Epithelial cell of proximal tubule (primary cell): ENCODE measurements around the gene MRPL21. TPM values are rescaled to one million over a fixed set of nuclear protein-coding genes. Genes with fewer than 3 reads are reported as not detected.

ENCODE experiments used
- DNase-seq: peaks from one replicate; pipeline ENCODE4 v3.0.0-alpha.2; 2011; ENCODE audit warnings: low read depth
- H3K4me3 ChIP-seq: 2 replicates; pipeline ENCODE4 v1.5.1; 2011; ENCODE audit warnings: low read depth, mild to moderate bottlenecking, low read length
- total RNA-seq: library from RNA; depleted of rRNA; stranded (reverse); fragments of >200 nt; gene quantifications from 2 replicates; pipeline ENCODE4 v1.2.3, GENCODE V29; 2015
- TF ChIP-seq, protein P1 (sequence below): conservative IDR thresholded peaks from 2 replicates; pipeline ENCODE4 v1.5.1; 2012; ENCODE audit warnings: low read depth, mild to moderate bottlenecking, low read length

MRPL21 gene
- total RNA-seq, 1 donor from 2014 or later = 80.1 TPM

DNA sequence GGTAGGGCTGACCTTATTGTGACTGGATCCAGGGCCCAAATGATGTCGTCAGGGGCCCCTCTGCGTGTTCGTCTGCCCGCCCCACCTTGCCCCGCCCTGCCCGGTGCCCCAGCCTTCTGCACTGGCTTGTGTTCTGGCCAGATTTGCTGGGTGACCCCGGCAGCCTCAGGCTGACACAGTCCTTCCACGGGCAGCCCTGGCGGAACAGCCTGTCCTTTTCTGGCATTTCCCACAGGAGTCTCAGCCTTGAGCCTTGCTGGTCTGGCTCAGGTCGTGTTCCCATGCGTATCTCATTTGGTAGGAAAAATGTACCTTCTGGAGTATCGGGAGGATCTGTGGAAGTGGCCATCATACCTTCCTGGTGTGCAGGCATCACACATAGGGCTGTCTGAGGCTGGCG, 31.0 kb upstream of the MRPL21 start:
- DNase-seq = no peak
- TF ChIP-seq, protein P1, sequence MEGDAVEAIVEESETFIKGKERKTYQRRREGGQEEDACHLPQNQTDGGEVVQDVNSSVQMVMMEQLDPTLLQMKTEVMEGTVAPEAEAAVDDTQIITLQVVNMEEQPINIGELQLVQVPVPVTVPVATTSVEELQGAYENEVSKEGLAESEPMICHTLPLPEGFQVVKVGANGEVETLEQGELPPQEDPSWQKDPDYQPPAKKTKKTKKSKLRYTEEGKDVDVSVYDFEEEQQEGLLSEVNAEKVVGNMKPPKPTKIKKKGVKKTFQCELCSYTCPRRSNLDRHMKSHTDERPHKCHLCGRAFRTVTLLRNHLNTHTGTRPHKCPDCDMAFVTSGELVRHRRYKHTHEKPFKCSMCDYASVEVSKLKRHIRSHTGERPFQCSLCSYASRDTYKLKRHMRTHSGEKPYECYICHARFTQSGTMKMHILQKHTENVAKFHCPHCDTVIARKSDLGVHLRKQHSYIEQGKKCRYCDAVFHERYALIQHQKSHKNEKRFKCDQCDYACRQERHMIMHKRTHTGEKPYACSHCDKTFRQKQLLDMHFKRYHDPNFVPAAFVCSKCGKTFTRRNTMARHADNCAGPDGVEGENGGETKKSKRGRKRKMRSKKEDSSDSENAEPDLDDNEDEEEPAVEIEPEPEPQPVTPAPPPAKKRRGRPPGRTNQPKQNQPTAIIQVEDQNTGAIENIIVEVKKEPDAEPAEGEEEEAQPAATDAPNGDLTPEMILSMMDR = no peak
- H3K4me3 ChIP-seq = no peak overlapping the region

DNA sequence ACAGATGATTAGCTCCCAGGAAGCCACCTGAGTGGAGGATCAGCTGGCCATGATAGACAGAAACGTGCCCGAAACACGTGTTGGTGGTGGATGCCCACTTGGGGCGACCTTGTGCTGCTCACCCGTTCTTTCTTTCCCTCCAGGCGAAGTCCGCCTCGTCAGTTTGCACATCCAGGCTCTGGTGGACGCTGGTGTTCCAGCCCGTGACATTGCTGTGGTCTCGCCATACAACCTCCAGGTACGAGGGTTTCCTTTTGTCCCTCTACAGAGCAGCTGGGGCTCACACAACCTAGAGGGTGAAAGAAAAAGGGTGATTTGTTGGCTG, 30.7 kb upstream of the MRPL21 start:
- TF ChIP-seq, protein P1 = no peak
- H3K4me3 ChIP-seq = no peak overlapping the region
- DNase-seq = no peak

DNA sequence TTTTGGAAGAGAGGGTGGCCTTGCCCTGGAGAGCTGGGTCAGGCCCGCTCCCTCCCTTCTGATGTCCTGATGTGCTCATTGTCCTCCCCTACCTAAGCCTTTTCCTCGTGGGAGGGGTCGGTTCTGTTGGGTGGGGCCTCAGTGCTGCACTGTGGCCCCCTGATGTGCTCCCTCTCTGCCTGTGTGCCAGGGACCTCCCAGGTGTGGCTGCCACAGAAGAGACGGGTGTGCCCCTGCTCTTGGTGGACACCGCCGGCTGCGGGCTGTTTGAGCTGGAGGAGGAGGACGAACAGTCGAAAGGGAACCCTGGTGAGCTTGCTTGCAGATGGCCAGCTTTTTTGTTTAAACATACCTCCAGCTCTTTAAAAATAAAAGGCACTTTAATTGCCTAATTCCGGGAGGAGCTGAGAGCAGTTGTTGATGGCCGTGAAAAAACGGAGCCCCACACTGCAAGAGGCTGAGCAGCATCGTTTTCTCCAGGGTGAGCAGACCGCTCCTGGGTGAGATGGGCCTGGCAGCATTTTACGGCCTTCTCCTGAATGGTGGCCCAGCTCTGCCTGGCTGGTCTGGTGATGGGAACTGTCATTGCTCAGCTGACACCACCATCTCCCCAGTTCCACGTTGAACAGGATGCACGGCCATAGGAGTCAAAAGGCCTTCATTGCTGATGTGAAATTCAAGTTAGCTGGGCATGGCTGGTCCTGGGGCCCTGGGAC, 30.1 kb upstream of the MRPL21 start:
- no peak overlapping the region for H3K4me3 ChIP-seq
- TF ChIP-seq, protein P1 = no peak
- DNase-seq = no peak

DNA sequence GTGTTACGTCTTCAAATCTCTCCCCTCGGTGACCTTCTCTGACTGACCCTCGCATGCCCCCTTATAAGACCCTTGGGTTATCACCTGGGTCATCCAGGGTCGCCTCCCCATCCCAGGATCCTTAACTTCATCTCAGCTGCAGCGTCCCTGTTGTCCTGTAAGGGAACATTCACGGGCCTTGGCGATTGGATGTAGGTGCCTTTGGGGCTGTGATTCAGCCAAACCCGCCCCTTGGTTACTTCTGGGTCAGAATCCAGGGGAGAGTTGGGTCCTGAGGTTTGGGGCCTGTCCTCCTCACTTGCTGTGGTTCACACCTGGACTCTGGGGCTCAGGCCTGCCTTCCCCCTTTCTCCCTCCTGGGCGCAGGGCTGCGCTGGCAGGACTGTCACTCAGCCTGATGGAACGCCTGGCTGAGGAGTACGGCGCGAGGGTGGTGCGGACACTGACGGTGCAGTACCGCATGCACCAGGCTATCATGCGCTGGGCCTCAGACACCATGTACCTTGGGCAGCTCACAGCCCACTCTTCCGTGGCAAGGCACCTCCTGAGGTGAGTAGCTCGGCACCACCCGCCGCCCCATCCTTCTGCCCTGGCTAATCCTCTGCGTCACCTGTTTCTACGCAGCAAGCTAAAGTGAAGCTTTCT, 29.4 kb upstream of the MRPL21 start:
- TF ChIP-seq, protein P1 = no peak
- DNase-seq = no peak
- no peak overlapping the region for H3K4me3 ChIP-seq

DNA sequence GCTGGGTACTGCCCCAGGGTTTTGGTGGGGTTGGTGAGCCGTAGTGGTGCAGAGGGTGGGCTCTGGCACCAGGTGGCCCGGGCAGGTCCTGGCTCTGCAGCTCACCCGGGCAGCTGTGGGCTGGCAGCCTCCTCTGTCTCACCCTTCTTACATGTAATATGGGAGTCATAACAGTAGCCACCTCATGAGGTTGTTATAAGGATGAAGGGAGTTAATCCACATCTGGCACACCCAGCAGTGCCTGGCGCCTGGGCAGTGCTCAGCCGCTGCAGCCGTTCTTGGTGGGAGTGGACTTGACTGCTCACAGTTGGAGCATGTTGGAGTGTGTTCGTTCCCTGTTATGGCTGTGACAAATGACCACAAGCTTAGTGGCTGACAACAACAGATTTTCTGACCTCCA, 28.7 kb upstream of the MRPL21 start:
- TF ChIP-seq, protein P1 = no peak
- H3K4me3 ChIP-seq = no peak overlapping the region
- DNase-seq = no peak

DNA sequence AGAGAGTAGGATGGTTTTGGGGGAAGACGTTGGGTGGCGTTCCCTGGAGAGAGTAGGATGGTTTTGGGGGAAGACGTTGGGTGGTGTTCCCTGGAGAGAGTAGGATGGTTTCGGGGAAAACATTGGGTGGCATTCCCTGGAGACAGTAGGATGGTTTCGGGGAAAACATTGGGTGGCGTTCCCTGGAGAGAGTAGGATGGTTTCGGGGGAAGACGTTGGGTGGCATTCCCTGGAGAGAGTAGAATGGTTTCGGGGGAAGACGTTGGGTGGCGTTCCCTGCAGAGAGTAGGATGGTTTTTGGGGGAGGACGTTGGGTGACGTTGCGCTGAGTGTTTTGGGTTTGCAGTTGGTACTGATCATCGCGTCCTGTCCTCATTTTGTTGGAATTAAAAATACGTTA, 28.3 kb upstream of the MRPL21 start:
- no peak overlapping the region for H3K4me3 ChIP-seq
- DNase-seq = no peak
- TF ChIP-seq, protein P1 = no peak
